ENCODE measurements around the gene HMGCL. TPM values are rescaled to one million over a fixed set of nuclear protein-coding genes. Genes with fewer than 3 reads are reported as not detected.

The HMGCL gene
- total and polyA plus RNA-seq, 2 of the 13 experiments (the other 11 are each of a cell fraction or from before 2014, with no cell fraction given), result 21.3 to 41.4 TPM

DNA sequence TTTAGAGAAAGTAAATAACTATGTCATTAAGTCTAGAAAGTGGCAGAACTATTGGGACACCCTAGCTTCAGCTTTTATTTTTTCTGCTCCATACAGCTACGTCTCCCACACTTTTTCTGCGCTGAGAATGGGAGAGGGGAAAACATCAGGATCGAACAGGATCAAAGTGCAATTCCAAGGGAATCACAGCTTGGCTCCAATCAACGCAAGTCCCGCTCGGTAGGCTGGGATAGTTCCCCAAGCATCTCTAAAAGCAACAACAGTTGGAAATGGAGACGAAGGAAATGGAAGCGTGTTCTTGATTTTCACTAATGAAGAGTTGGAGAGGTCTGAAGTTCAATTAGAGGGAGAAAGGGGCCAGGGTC, 536 bp downstream of the HMGCL start (continued):
- TF ChIP-seq NR0B2 (CRISPR knock-in tag; IDR thresholded peaks at IDR 0.05) (no peak), SMAD9 (CRISPR knock-in tag; IDR thresholded peaks at IDR 0.05) (no peak), PCBP1 (IDR thresholded peaks at IDR 0.05; ENCODE audit: borderline replicate concordance, low read depth, low read length) (no peak), SMC3 (IDR thresholded peaks at IDR 0.05; ENCODE audit: low read length) (no peak), ZNF792 (CRISPR knock-in tag; IDR thresholded peaks at IDR 0.05) (no peak), KDM6A (CRISPR knock-in tag; IDR thresholded peaks at IDR 0.05; ENCODE audit: low read depth) (peak; percentile 8; the same call in 1 of the 2 replicates), FOXO4 (CRISPR knock-in tag; conservative IDR thresholded peaks at IDR 0.05) (no peak), RXRB (CRISPR knock-in tag; IDR thresholded peaks at IDR 0.05; ENCODE audit: borderline replicate concordance) (0 out of 2 replicates have a peak, but pooled peaks have one; percentile 22), NFKBIZ (CRISPR knock-in tag; IDR thresholded peaks at IDR 0.05) (no peak), PHF5A (CRISPR knock-in tag; IDR thresholded peaks at IDR 0.05; ENCODE audit: low read depth, unreplicated experiment) (no peak), HNF4A (CRISPR knock-in tag; IDR thresholded peaks at IDR 0.05) (peak; percentile 84), ZNF256 (CRISPR knock-in tag; conservative IDR thresholded peaks at IDR 0.05) (no peak), ZFY (CRISPR knock-in tag; IDR thresholded peaks at IDR 0.05) (no peak), EEA1 (CRISPR knock-in tag; IDR thresholded peaks at IDR 0.05; ENCODE audit: borderline replicate concordance) (no peak), EZH2 (conservative IDR thresholded peaks at IDR 0.05; ENCODE audit: low read depth, low read length) (no peak), PRDM4 (CRISPR knock-in tag; IDR thresholded peaks at IDR 0.05; ENCODE audit: borderline replicate concordance) (no peak), NCOR1 (IDR thresholded peaks at IDR 0.05; ENCODE audit: borderline replicate concordance, low read length) (peak; percentile 32; the same call in 1 of the 2 replicates), FOXA3 (CRISPR knock-in tag; IDR thresholded peaks at IDR 0.05) (0 out of 2 replicates have a peak, but pooled peaks have one; percentile 8), ZNF263 (CRISPR knock-in tag; IDR thresholded peaks at IDR 0.05) (no peak), DMAP1 (CRISPR knock-in tag; IDR thresholded peaks at IDR 0.05) (no peak), NBN (conservative IDR thresholded peaks at IDR 0.05) (no peak), SNAPC5 (CRISPR knock-in tag; IDR thresholded peaks at IDR 0.05; ENCODE audit: borderline replicate concordance) (no peak), GATA4 (IDR thresholded peaks at IDR 0.05; ENCODE audit: borderline replicate concordance, low read depth) (no peak)
- TF ChIP-seq, protein P1, sequence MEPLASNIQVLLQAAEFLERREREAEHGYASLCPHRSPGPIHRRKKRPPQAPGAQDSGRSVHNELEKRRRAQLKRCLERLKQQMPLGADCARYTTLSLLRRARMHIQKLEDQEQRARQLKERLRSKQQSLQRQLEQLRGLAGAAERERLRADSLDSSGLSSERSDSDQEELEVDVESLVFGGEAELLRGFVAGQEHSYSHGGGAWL (CRISPR knock-in tag; IDR thresholded peaks at IDR 0.05), result no peak
- TF ChIP-seq, protein P2, sequence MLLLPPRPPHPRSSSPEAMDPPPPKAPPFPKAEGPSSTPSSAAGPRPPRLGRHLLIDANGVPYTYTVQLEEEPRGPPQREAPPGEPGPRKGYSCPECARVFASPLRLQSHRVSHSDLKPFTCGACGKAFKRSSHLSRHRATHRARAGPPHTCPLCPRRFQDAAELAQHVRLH (CRISPR knock-in tag; IDR thresholded peaks at IDR 0.05; ENCODE audit: borderline replicate concordance, low read depth), result no peak
- TF ChIP-seq, protein P3, sequence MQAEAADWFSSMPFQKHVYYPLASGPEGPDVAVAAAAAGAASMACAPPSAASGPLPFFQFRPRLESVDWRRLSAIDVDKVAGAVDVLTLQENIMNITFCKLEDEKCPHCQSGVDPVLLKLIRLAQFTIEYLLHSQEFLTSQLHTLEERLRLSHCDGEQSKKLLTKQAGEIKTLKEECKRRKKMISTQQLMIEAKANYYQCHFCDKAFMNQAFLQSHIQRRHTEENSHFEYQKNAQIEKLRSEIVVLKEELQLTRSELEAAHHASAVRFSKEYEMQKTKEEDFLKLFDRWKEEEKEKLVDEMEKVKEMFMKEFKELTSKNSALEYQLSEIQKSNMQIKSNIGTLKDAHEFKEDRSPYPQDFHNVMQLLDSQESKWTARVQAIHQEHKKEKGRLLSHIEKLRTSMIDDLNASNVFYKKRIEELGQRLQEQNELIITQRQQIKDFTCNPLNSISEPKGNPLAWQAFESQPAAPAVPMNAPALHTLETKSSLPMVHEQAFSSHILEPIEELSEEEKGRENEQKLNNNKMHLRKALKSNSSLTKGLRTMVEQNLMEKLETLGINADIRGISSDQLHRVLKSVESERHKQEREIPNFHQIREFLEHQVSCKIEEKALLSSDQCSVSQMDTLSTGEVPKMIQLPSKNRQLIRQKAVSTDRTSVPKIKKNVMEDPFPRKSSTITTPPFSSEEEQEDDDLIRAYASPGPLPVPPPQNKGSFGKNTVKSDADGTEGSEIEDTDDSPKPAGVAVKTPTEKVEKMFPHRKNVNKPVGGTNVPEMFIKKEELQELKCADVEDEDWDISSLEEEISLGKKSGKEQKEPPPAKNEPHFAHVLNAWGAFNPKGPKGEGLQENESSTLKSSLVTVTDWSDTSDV (CRISPR knock-in tag; IDR thresholded peaks at IDR 0.05), result no peak
